Tibial nerve (tissue), 3 donors: ENCODE data around the gene HAUS7.

Experiments
- CTCF ChIP-seq, 5 experiments: fragments of 200-600 bp in 3 of 5; fragments of 450-650 bp in 2 of 5; sonication (generic) in 3 of 5; IDR thresholded peaks; one replicate each; pipeline ENCODE4 v1.5.1; 2016 to 2019; ENCODE audit warnings: antibody characterized with exemption in 5 of 5, mild to moderate bottlenecking in 3 of 5, moderate library complexity in 2 of 5
- POLR2A ChIP-seq, 2 donors: fragments of 450-650 bp; IDR thresholded peaks; one replicate each; pipeline ENCODE4 v1.6.1; 2017; ENCODE audit warnings: antibody characterized with exemption in 2 of 2, mild to moderate bottlenecking in 2 of 2, moderate library complexity in 2 of 2

GRCh38 chrX:153410373-153410772 is 60.0 kb downstream of the HAUS7 start:
- no peak for TF ChIP-seq CTCF (IDR thresholded peaks at IDR 0.05)
- TF ChIP-seq POLR2A (IDR thresholded peaks at IDR 0.05) = no peak
